Measurements from ENCODE around the gene PIP5K1A.
A peak's percentile ranks its signal among the peaks of the same experiment; 100 is the strongest.
"Not testable (repeated sequence)": the region's sequence is repeated elsewhere in the genome, so short reads cannot be mapped to it uniquely, and the experiment has no call there.

Gene PIP5K1A

GRCh38 chr1:151192047-151192446, 6.3 kb upstream of the PIP5K1A start:
- no peak for TF ChIP-seq CTCF (IDR thresholded peaks at IDR 0.05; ENCODE audit: low read depth, low read length, missing control alignments)
- H3K4me3 ChIP-seq (ENCODE audit: low read depth, low read length) = no peak overlapping the region
- DNase-seq (ENCODE audit: low read depth) = no peak

- no peak for DNase-seq (ENCODE audit: low read depth)
- no peak for TF ChIP-seq CTCF (IDR thresholded peaks at IDR 0.05; ENCODE audit: low read depth, low read length, missing control alignments)
- H3K4me3 ChIP-seq (ENCODE audit: low read depth, low read length) = no peak overlapping the region
Measured at GRCh38 chr1:151193304-151193703, 5.0 kb upstream of the PIP5K1A start.

- no peak overlapping the region for H3K4me3 ChIP-seq (ENCODE audit: low read depth, low read length)
- no peak for DNase-seq (ENCODE audit: low read depth)
- no peak for TF ChIP-seq CTCF (IDR thresholded peaks at IDR 0.05; ENCODE audit: low read depth, low read length, missing control alignments)
Measured at GRCh38 chr1:151193856-151194255, 4.5 kb upstream of the PIP5K1A start.

- not testable (repeated sequence) for H3K4me3 ChIP-seq (ENCODE audit: low read depth, low read length); DNase-seq (ENCODE audit: low read depth)
Measured at GRCh38 chr1:151194894-151195594, 3.3 kb upstream of the PIP5K1A start.

GRCh38 chr1:151196292-151196800, 2.0 kb upstream of the PIP5K1A start:
- H3K4me3 ChIP-seq (ENCODE audit: low read depth, low read length) = peak overlapping the region; percentile 42
- peak; percentile 50 for DNase-seq (ENCODE audit: low read depth)
- peak; percentile 43 for TF ChIP-seq CTCF (IDR thresholded peaks at IDR 0.05; ENCODE audit: low read depth, low read length, missing control alignments)

- DNase-seq (ENCODE audit: low read depth) = no peak
- H3K4me3 ChIP-seq (ENCODE audit: low read depth, low read length) = peak overlapping the region; percentile 87
- no peak for TF ChIP-seq CTCF (IDR thresholded peaks at IDR 0.05; ENCODE audit: low read depth, low read length, missing control alignments)
Measured at GRCh38 chr1:151197863-151198253, 494 bp upstream of the PIP5K1A start.

- no peak for TF ChIP-seq CTCF (IDR thresholded peaks at IDR 0.05; ENCODE audit: low read depth, low read length, missing control alignments)
- H3K4me3 ChIP-seq (ENCODE audit: low read depth, low read length) = peak overlapping the region; percentile 87
- no peak for DNase-seq (ENCODE audit: low read depth)
Measured at GRCh38 chr1:151199873-151200581, 1.7 kb downstream of the PIP5K1A start.

- DNase-seq (ENCODE audit: low read depth); H3K4me3 ChIP-seq (ENCODE audit: low read depth, low read length): not testable (repeated sequence)
Measured at GRCh38 chr1:151205381-151205965, 7.1 kb downstream of the PIP5K1A start.
